PC-9 (cell line): Measurements from ENCODE around the gene PPRC1. TPM values are rescaled to one million over a fixed set of nuclear protein-coding genes. Genes with fewer than 3 reads are reported as not detected.

Source experiments
- BruUV-seq: library from RNA; stranded (reverse); fragments of 400-500 nt; replicated peaks from 2 replicates; lab custom pipeline; 2021; lab: Mats Ljungman, UMichigan
- CTCF ChIA-PET: fragments of 300-600 bp; sonication (Branson Sonifier 250); formaldehyde crosslinking; loops from one replicate; lab custom pipeline; 2022; ENCODE audit warnings: antibody characterized with exemption; lab: Charles Lee
- POLR2A ChIA-PET: fragments of 300-600 bp; sonication (Branson Sonifier 250); formaldehyde crosslinking; loops from one replicate; lab custom pipeline; 2022; ENCODE audit warnings: antibody characterized with exemption; ENCODE audit not compliant: unreplicated experiment; lab: Charles Lee
- DNase-seq, 2 experiments: peaks; one replicate each; pipeline versions ENCODE4 v3.0.0 to v3.0.0-alpha.2; 2015 to 2022; ENCODE audit warnings: mixed read lengths in 1 of 2
- H2AFZ ChIP-seq: fragments of 200-600 bp; sonication (generic); 2 replicates; pipeline ENCODE4 v1.8.1; 2017; ENCODE audit warnings: antibody characterized with exemption
- H3F3A ChIP-seq: fragments of 200-600 bp; sonication (generic); 2 replicates; pipeline ENCODE4 v1.8.1; 2017; ENCODE audit warnings: antibody characterized with exemption, mild to moderate bottlenecking, low read depth; ENCODE audit not compliant: insufficient read depth
- H3K27ac ChIP-seq: fragments of 200-600 bp; sonication (generic); 2 replicates; pipeline ENCODE4 v1.6.1; 2016; ENCODE audit warnings: mixed run types
- H3K27me3 ChIP-seq: fragments of 200-600 bp; sonication (generic); 2 replicates; pipeline ENCODE4 v1.6.1; 2016; ENCODE audit warnings: low read depth, mixed run types; ENCODE audit not compliant: insufficient read depth
- H3K36me3 ChIP-seq: fragments of 200-600 bp; sonication (generic); 2 replicates; pipeline ENCODE4 v1.6.1; 2016; ENCODE audit warnings: low read depth, mixed run types
- H3K4me1 ChIP-seq: fragments of 200-600 bp; sonication (generic); replicated peaks from 2 replicates; pipeline ENCODE4 v1.6.1; 2016; ENCODE audit warnings: mixed run types; ENCODE audit not compliant: insufficient read depth
- H3K4me2 ChIP-seq: fragments of 200-600 bp; sonication (generic); 2 replicates; pipeline ENCODE4 v1.6.1; 2017; ENCODE audit warnings: mixed run types
- H3K4me3 ChIP-seq: fragments of 200-600 bp; sonication (generic); 2 replicates; pipeline ENCODE4 v1.6.1; 2016; ENCODE audit warnings: mixed run types
- H3K79me2 ChIP-seq: fragments of 200-600 bp; sonication (generic); 2 replicates; pipeline ENCODE4 v1.6.1; 2017; ENCODE audit warnings: low read depth, mixed run types
- H3K9me2 ChIP-seq: fragments of 200-600 bp; sonication (generic); 2 replicates; pipeline ENCODE4 v1.8.1; 2017; ENCODE audit warnings: mild to moderate bottlenecking; ENCODE audit not compliant: insufficient read depth
- H3K9me3 ChIP-seq: fragments of 200-600 bp; sonication (generic); 2 replicates; pipeline ENCODE4 v1.8.1; 2016; ENCODE audit warnings: low read depth; ENCODE audit not compliant: insufficient read depth
- H4K20me1 ChIP-seq: fragments of 200-600 bp; sonication (generic); 2 replicates; pipeline ENCODE4 v1.8.1; 2017; ENCODE audit not compliant: insufficient read depth
- EZH2 ChIP-seq: fragments of 200-600 bp; sonication (generic); IDR thresholded peaks from 2 replicates; pipeline ENCODE4 v1.8.0; 2017; ENCODE audit warnings: antibody characterized with exemption, low read depth
- intact Hi-C: fragments of 100-400 bp; cut with micrococcal nuclease; formaldehyde crosslinking; loops from one replicate; pipeline ENCODE4 v1.10.0; 2022; ENCODE audit not compliant: unreplicated experiment
- total RNA-seq: library from RNA; stranded (reverse); gene quantifications from 2 replicates; pipeline ENCODE4 v1.2.3, GENCODE V29; 2021
- TF ChIP-seq, protein P1 (sequence below): fragments of 200-600 bp; sonication (generic); conservative IDR thresholded peaks from 2 replicates; pipeline ENCODE4 v1.6.1; 2017; ENCODE audit warnings: mixed run types, antibody characterized with exemption, mild to moderate bottlenecking, moderate library complexity

The PPRC1 gene
- total RNA-seq, 1 experiment from 2014 or later: 22.9 TPM

DNA sequence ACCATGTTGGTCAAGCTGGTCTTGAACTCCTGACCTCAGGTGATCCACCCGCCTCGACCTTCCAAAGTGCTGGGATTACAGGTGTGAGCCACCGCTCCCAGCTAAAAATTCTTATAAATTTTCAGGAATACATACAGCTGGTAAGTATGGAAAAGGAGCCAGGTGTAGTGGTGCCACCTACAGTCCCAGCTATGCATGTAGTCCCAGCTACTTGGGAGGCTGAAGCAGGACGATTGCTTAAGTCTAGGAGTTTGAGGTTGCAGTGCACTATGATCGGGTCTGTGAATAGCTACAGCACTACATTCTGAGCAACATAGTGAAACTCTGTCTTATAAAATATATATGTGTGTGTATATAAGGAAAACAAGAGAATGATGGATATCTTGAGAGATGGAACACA is 31.7 kb upstream of the PPRC1 start:
- no peaks in the 10 kb centered on the region for H3K27me3 ChIP-seq
- H3K9me3 ChIP-seq: no peaks in the 10 kb centered on the region
- H3K9me2 ChIP-seq: no peaks in the 10 kb centered on the region
- no peaks in the 10 kb centered on the region for H3F3A ChIP-seq
- no peaks in the 10 kb centered on the region for H3K79me2 ChIP-seq
- no peak for DNase-seq
- no peaks in the 10 kb centered on the region for H4K20me1 ChIP-seq
- no peak overlapping the region for H3K27ac ChIP-seq
- H3K4me2 ChIP-seq: no peak overlapping the region
- no TSS peak for BruUV-seq
- H3K4me1 ChIP-seq: no peaks in the 10 kb centered on the region
- ChIA-PET POLR2A (interaction anchor here (0.6 kb wide), 2 partner anchors 612 to 903 kb away, joined by 4 read pairs; no protein-coding TSS in a partner anchor), CTCF (interaction anchor here (0.6 to 1.2 kb wide), 3 partner anchors 13 to 91 kb away, joined by 3 to 10 read pairs (median 4); no protein-coding TSS in a partner anchor)
- no peak for TF ChIP-seq EZH2
- TF ChIP-seq, protein P1, sequence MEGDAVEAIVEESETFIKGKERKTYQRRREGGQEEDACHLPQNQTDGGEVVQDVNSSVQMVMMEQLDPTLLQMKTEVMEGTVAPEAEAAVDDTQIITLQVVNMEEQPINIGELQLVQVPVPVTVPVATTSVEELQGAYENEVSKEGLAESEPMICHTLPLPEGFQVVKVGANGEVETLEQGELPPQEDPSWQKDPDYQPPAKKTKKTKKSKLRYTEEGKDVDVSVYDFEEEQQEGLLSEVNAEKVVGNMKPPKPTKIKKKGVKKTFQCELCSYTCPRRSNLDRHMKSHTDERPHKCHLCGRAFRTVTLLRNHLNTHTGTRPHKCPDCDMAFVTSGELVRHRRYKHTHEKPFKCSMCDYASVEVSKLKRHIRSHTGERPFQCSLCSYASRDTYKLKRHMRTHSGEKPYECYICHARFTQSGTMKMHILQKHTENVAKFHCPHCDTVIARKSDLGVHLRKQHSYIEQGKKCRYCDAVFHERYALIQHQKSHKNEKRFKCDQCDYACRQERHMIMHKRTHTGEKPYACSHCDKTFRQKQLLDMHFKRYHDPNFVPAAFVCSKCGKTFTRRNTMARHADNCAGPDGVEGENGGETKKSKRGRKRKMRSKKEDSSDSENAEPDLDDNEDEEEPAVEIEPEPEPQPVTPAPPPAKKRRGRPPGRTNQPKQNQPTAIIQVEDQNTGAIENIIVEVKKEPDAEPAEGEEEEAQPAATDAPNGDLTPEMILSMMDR: peak; percentile 43; the same call in 1 of the 2 replicates
- intact Hi-C loops: no loop called here
- H3K36me3 ChIP-seq: no peaks in the 10 kb centered on the region
- no peak overlapping the region for H2AFZ ChIP-seq
- H3K4me3 ChIP-seq: no peak overlapping the region

DNA sequence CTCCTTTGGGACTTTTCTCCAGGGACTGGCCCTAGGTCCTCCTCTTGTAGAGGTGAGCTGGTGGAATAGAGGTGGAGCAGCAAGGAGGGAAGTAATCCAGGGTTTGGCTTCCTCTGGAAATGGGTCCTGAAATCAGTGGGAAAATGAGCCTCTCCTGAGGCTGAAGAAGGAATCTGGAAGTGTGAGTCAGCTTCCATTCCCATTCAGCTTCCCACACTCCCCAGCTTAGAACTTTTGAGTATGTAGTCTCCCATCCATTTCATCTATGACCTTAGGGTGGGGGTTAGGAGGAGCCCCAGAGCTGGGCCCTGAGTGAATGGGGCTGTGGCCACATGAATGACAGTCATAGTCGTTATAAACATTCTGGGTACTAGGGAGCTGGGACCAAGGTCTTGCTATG is 30.4 kb upstream of the PPRC1 start:
- Histone ChIP-seq H3K79me2 (no peaks in the 10 kb centered on the region), H3K9me2 (no peaks in the 10 kb centered on the region), H3K27ac (no peak overlapping the region), H3K9me3 (no peaks in the 10 kb centered on the region), H3K4me2 (no peak overlapping the region), H4K20me1 (no peaks in the 10 kb centered on the region), H3K36me3 (no peaks in the 10 kb centered on the region), H3K4me3 (no peak overlapping the region), H3K4me1 (no peaks in the 10 kb centered on the region), H3K27me3 (no peaks in the 10 kb centered on the region), H3F3A (no peaks in the 10 kb centered on the region), H2AFZ (no peak overlapping the region)
- POLR2A ChIA-PET: interaction anchor here (0.5 kb wide), 1 partner anchor 50 kb away, joined by 3 read pairs; the partner anchor contains the start of gene NOLC1
- CTCF ChIA-PET: no interaction called here
- TF ChIP-seq, protein P1: no peak
- no peak for TF ChIP-seq EZH2
- BruUV-seq: no TSS peak
- intact Hi-C loops: no loop called here
- no peak for DNase-seq

DNA sequence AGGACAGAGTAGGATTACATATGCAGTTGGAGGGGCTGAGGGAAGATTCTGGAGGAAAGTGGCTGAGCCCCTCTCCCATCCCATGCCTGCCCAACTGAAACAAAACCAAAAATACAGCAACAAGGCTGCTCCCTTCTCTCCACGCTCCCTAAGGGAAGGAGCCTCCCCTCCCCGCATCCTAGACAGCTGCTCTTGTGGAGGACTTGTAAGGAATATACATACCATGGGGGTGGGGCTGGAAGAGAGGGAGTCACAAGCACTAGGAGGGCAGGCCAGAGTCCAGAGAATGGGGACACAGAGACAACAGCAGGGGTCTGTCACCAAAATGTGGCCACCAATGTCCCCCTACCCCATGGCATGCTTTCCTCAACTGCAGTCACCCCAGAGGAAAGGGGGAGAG is 25.8 kb upstream of the PPRC1 start:
- intact Hi-C loops: no loop called here
- Histone ChIP-seq H3K4me1 (no peaks in the 10 kb centered on the region), H3K36me3 (no peaks in the 10 kb centered on the region), H3K4me3 (no peak overlapping the region), H3K79me2 (no peaks in the 10 kb centered on the region), H3K9me3 (no peaks in the 10 kb centered on the region), H4K20me1 (no peaks in the 10 kb centered on the region; the same call in 1 of the 2 replicates), H3K9me2 (no peaks in the 10 kb centered on the region), H2AFZ (no peak overlapping the region), H3K4me2 (no peak overlapping the region), H3K27ac (no peak overlapping the region), H3K27me3 (no peaks in the 10 kb centered on the region), H3F3A (no peaks in the 10 kb centered on the region)
- ChIA-PET POLR2A (no interaction called here), CTCF (no interaction called here)
- BruUV-seq: no TSS peak
- no peak for TF ChIP-seq EZH2
- no peak for DNase-seq
